GM18526 (cell line): ENCODE data around the gene LHX8.

ENCODE experiments used
- POLR2A ChIP-seq: IDR thresholded peaks from 3 replicates; pipeline ENCODE4 v1.6.1; 2011; ENCODE audit not compliant: insufficient read length; ENCODE audit errors: extremely low read depth

The LHX8 gene

GRCh38 chr1:75133750-75134646 lies at the start of gene LHX8:
TSS of gene LHX8 (plus strand) at chr1:75134388. CDS start at chr1:75136615, 2,227 bp downstream.
- no peak for TF ChIP-seq POLR2A

GRCh38 chr1:75085931-75086330 lies 48.3 kb upstream of the LHX8 start:
- no peak for TF ChIP-seq POLR2A

GRCh38 chr1:75087278-75087677 lies 46.9 kb upstream of the LHX8 start:
- no peak for TF ChIP-seq POLR2A

GRCh38 chr1:75092141-75092540 lies 42.0 kb upstream of the LHX8 start:
- no peak for TF ChIP-seq POLR2A

- no peak for TF ChIP-seq POLR2A
Observed at GRCh38 chr1:75097654-75098053, 36.5 kb upstream of the LHX8 start.

GRCh38 chr1:75099581-75099980 lies 34.6 kb upstream of the LHX8 start:
- no peak for TF ChIP-seq POLR2A

- TF ChIP-seq POLR2A: no peak
Observed at GRCh38 chr1:75100481-75101092, 33.6 kb upstream of the LHX8 start.

- no peak for TF ChIP-seq POLR2A
Observed at GRCh38 chr1:75115654-75116053, 18.5 kb upstream of the LHX8 start.

GRCh38 chr1:75123756-75124155 lies 10.4 kb upstream of the LHX8 start:
- no peak for TF ChIP-seq POLR2A

- no peak for TF ChIP-seq POLR2A
Observed at GRCh38 chr1:75124510-75124909, 9.7 kb upstream of the LHX8 start.

GRCh38 chr1:75125161-75125726 lies 8.9 kb upstream of the LHX8 start:
- no peak for TF ChIP-seq POLR2A

GRCh38 chr1:75126611-75127101 lies 7.5 kb upstream of the LHX8 start:
- TF ChIP-seq POLR2A: no peak

- no peak for TF ChIP-seq POLR2A
Observed at GRCh38 chr1:75127916-75128717, 6.1 kb upstream of the LHX8 start.

GRCh38 chr1:75129660-75129982 lies 4.6 kb upstream of the LHX8 start:
- no peak for TF ChIP-seq POLR2A

GRCh38 chr1:75129983-75130789 lies 4.0 kb upstream of the LHX8 start:
- no peak for TF ChIP-seq POLR2A
